ENCODE data around the gene ATP6V0A1. TPM values are rescaled to one million over a fixed set of nuclear protein-coding genes. Genes with fewer than 3 reads are reported as not detected.
A peak's percentile ranks its signal among the peaks of the same experiment; 100 is the strongest.

The ATP6V0A1 gene
- total and polyA plus RNA-seq, 2 of the 4 experiments (the other 2 are of a cell fraction), result 18.8 to 34.0 TPM

DNA sequence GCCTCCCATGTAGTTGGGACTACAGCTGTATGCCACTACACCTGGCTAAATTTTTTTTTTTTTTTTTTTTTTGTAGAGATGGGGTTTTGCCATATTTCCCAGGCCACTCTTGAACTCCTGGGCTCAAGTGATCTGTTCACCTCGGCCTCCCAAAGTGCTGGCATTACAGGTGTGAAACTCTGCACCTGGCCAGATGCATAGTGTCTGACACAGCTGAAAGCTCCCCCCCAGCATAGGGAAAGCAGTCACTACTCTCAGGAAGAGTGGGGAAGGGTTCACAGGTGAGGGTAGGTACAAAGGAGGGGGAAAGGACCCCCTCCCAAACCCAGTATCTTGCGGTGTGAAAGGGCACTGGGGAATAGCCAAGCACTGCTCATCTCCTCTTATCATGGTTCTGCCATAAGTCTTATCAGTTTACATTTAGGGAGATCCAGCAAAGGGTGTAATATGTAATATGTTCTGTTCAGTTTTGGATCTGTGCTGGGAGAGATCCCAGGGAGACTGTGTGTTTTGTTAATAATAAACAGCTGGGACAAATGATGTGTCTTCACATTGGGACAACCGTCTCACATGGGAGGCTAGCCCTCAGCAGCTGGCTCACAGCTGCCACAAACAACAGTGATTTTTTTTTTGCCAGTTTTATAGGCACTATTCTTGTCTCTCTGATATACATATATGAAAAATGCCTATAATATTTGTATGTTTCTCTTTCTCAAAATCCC lies 28.8 kb upstream of the ATP6V0A1 start (continued):
- TF ChIP-seq, protein P1, sequence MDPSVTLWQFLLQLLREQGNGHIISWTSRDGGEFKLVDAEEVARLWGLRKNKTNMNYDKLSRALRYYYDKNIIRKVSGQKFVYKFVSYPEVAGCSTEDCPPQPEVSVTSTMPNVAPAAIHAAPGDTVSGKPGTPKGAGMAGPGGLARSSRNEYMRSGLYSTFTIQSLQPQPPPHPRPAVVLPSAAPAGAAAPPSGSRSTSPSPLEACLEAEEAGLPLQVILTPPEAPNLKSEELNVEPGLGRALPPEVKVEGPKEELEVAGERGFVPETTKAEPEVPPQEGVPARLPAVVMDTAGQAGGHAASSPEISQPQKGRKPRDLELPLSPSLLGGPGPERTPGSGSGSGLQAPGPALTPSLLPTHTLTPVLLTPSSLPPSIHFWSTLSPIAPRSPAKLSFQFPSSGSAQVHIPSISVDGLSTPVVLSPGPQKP (IDR thresholded peaks at IDR 0.05; ENCODE audit: borderline replicate concordance, low read depth, low read length), result no peak

DNA sequence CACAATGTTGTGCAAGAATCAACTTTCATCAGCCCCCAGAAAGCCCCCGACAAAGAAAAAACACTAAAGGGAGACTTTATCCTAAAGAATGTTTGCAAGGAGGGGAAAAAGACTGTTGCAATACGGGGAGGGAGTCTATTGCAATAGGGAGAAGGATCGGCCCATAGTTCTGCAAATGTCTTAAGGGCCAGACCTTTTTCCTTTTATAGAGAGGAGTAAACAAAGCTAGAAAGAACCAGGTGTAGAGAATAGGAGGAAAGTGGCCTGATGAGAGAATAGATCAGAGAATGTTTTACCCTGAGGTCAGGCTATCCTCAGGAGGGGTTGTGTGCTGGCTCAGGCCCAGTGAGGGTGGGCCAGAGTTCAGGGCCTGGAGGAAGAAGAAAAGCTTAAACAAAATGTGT lies 26.9 kb upstream of the ATP6V0A1 start:
- Histone ChIP-seq H2BK120ac (ENCODE audit: low read depth, low read length) (no peak overlapping the region; the same call in 1 of the 2 replicates), H3K4ac (ENCODE audit: low read depth, low read length) (no peak overlapping the region), H3K23ac (ENCODE audit: low read depth, low read length) (no peak overlapping the region), H3K79me1 (ENCODE audit: low read depth in 1 of 2, low read length in 2 of 2) (peaks cover 0 to 2% of the 10 kb centered on the region in 2 experiments; a peak in 1 of 4 replicates), H3K4me2 (ENCODE audit: low read depth, low read length) (no peak overlapping the region), H3K18ac (ENCODE audit: low read depth, low read length) (no peak overlapping the region), H3K9me1 (ENCODE audit: insufficient read depth, low read length) (no peaks in the 10 kb centered on the region), H2AK9ac (replicated peaks; ENCODE audit: low read depth, low read length, poor library complexity) (no peak overlapping the region), H2BK5ac (ENCODE audit: low read depth, low read length, poor library complexity, severe bottlenecking) (no peak overlapping the region), H3K4me1 (ENCODE audit: control insufficient read depth, insufficient read depth, low read length) (peaks cover 5% of the 10 kb centered on the region), H4K91ac (ENCODE audit: insufficient read depth, low read depth, low read length) (no peak overlapping the region), H2AK5ac (ENCODE audit: low read depth, low read length) (no peak overlapping the region), H3K27me3 (ENCODE audit: control insufficient read depth, insufficient read depth, low read length) (no peaks in the 10 kb centered on the region), H2AFZ (replicated peaks; ENCODE audit: low read length, poor library complexity) (no peak overlapping the region), H4K5ac (ENCODE audit: low read depth, low read length) (no peak overlapping the region), H3K9ac (ENCODE audit: low read depth, low read length) (no peak overlapping the region), H3K27ac (ENCODE audit: insufficient read depth, low read length) (peak overlapping the region; percentile 57; the same call in 1 of the 2 replicates), H2BK15ac (ENCODE audit: low read depth, low read length) (no peak overlapping the region), H3K4me3 (ENCODE audit: insufficient read depth, low read depth, low read length) (no peak overlapping the region), H4K8ac (ENCODE audit: low read depth in 2 of 2, low read length in 2 of 2) (no peak overlapping the region), H3K36me3 (ENCODE audit: control insufficient read depth, insufficient read depth, low read length) (no peaks in the 10 kb centered on the region), H3K9me3 (ENCODE audit: control insufficient read depth, insufficient read depth, low read length) (no peaks in the 10 kb centered on the region), H3K14ac (replicated peaks; ENCODE audit: low read depth, low read length) (no peak overlapping the region), H3K56ac (ENCODE audit: extremely low read depth, insufficient read depth, low read length) (no peak overlapping the region), H4K20me1 (ENCODE audit: insufficient read depth, low read length) (peaks cover 3% of the 10 kb centered on the region; the same call in 1 of the 2 replicates), H2BK20ac (ENCODE audit: low read depth, low read length) (no peak overlapping the region; the same call in 1 of the 2 replicates)
- DNase-seq, result peak; percentile 29
- ChIA-PET CTCF (interaction anchor here (1.1 kb wide), 1 partner anchor 96 kb away, joined by 3 read pairs; no protein-coding TSS in a partner anchor), POLR2A (ENCODE audit: unreplicated experiment) (no interaction called here)
- no TSS peak for BruUV-seq (replicated peaks)
- in situ Hi-C loops (cut with MboI; ENCODE audit: low sequenced_read_pairs) (no loop called here), dilution Hi-C loops (cut with HindIII; ENCODE audit: low sequenced_read_pairs, unreplicated experiment) (no loop called here), intact Hi-C loops (cut with micrococcal nuclease) (no loop called here)
- TF ChIP-seq MAZ (IDR thresholded peaks at IDR 0.05; ENCODE audit: borderline replicate concordance, low read depth, low read length) (no peak), CEBPB (IDR thresholded peaks at IDR 0.05; ENCODE audit: low read depth, low read length) (peak; percentile 56)
- ATAC-seq (ENCODE audit: low read depth), result no peak
- 17% methylated on average over 1 of the region's 3 CpGs; no CpG with 5 or more reads in 1 of the 2 experiments for WGBS, 2 experiments (ENCODE audit: extremely low coverage in 2 of 2, insufficient read length in 1 of 2)

All from IMR-90 (cell line).